Upper lobe of left lung (tissue), 6 donors: ENCODE measurements around the gene PNMT. TPM values are rescaled to one million over a fixed set of nuclear protein-coding genes. Genes with fewer than 3 reads are reported as not detected.
A peak's percentile ranks its signal among the peaks of the same experiment; 100 is the strongest.

Experiments
- ATAC-seq, 2 donors: fragments of 200-7000 bp; cut with Tn5 transposase; one replicate each; pipeline ENCODE4 v1.9.1; 2022; ENCODE audit warnings: mild to moderate bottlenecking in 2 of 2, moderate library complexity in 2 of 2; ENCODE audit not compliant: low FRiP score in 2 of 2
- DNase-seq, 2 donors: peaks; one replicate each; pipeline ENCODE4 v3.0.0-alpha.2; 2019 to 2020
- H3K27ac ChIP-seq, 4 donors: fragments of 200-600 bp; sonication (generic); one replicate each; pipeline ENCODE4 v1.5.1; 2016 to 2019
- H3K27me3 ChIP-seq, 4 donors: fragments of 200-600 bp; sonication (generic); one replicate each; pipeline ENCODE4 v1.5.1; 2017 to 2019
- H3K36me3 ChIP-seq, 4 donors: fragments of 200-600 bp; sonication (generic); one replicate each; pipeline ENCODE4 v1.5.1; 2016 to 2019
- H3K4me1 ChIP-seq, 4 donors: fragments of 200-600 bp; sonication (generic); one replicate each; pipeline ENCODE4 v1.5.1; 2018 to 2019
- H3K4me3 ChIP-seq, 4 donors: fragments of 200-600 bp; sonication (generic); one replicate each; pipeline ENCODE4 v1.5.1; 2017 to 2019; ENCODE audit warnings: mild to moderate bottlenecking in 2 of 4, moderate library complexity in 1 of 4
- H3K9me3 ChIP-seq, 4 donors: fragments of 200-600 bp; sonication (generic); one replicate each; pipeline ENCODE4 v1.5.1; 2018 to 2019
- CTCF ChIP-seq, 6 experiments: fragments of 450-650 bp in 4 of 6; fragments of 200-600 bp in 2 of 6; sonication (generic) in 2 of 6; IDR thresholded peaks; one replicate each; pipeline ENCODE4 v1.5.1; 2016 to 2019; ENCODE audit warnings: antibody characterized with exemption in 6 of 6
- EP300 ChIP-seq, 4 donors: sonication (generic); formaldehyde crosslinking; IDR thresholded peaks; one replicate each; pipeline ENCODE4 v1.5.1; 2017; ENCODE audit warnings: antibody characterized with exemption in 4 of 4, control low read depth in 2 of 4
- POLR2A ChIP-seq, 4 donors: fragments of 450-650 bp; IDR thresholded peaks; one replicate each; pipeline ENCODE4 v1.5.1; 2016 to 2017; ENCODE audit warnings: antibody characterized with exemption in 4 of 4, mild to moderate bottlenecking in 2 of 4
- POLR2AphosphoS5 ChIP-seq, 2 donors: sonication (generic); formaldehyde crosslinking; IDR thresholded peaks; one replicate each; pipeline ENCODE4 v1.5.1; 2017; ENCODE audit warnings: antibody characterized with exemption in 2 of 2
- WGBS, 2 donors: methylation state at CpG; one replicate each; pipeline ENCODE4 v1.1.5; 2017 to 2018; 5-methylcytosine and 5-hydroxymethylcytosine counted together
- total RNA-seq, 6 donors: library from RNA; depleted of rRNA in 4 of 6; stranded (reverse); fragments of >200 nt in 4 of 6; gene quantifications; one replicate each; pipeline versions ENCODE4 v1.1.0 to v1.2.1, GENCODE V29; 2016 to 2021
- donor health status: DM: no; HTN: no; CAD: no; lungs with moderate emphysema.
- donor health status: DM: no; HTN: yes; CAD: no; lungs with severe emphysema.

PNMT gene
- total RNA-seq, 6 donors from 2014 or later = 3.1 to 21.3 (median 7.0) TPM

GRCh38 chr17:39634384-39634871, 33.8 kb upstream of the PNMT start:
- ATAC-seq = peak in 1 of 2 donors; percentile 35
- no peaks in the 10 kb centered on the region for H3K27me3 ChIP-seq
- H3K9me3 ChIP-seq = no peaks in the 10 kb centered on the region
- peaks cover 30 to 56% (median 49%) of the 10 kb centered on the region in 4 donors for H3K4me1 ChIP-seq
- H3K4me3 ChIP-seq = no peak overlapping the region
- DNase-seq = no peak
- TF ChIP-seq POLR2AphosphoS5 (IDR thresholded peaks at IDR 0.05) (no peak), CTCF (IDR thresholded peaks at IDR 0.05) (peak; percentile 62 to 84 (median 69))
- 50 to 59% methylated on average over 2 of the region's 2 CpGs for WGBS, 2 donors
- H3K36me3 ChIP-seq = no peaks in the 10 kb centered on the region
- H3K27ac ChIP-seq = no peak overlapping the region

- H3K4me3 ChIP-seq = no peak overlapping the region
- peaks cover 43 to 58% (median 56%) of the 10 kb centered on the region in 4 donors for H3K4me1 ChIP-seq
- H3K36me3 ChIP-seq = no peaks in the 10 kb centered on the region
- WGBS, 2 donors = 81 to 86% methylated on average over 8 of the region's 8 CpGs
- TF ChIP-seq EP300 (IDR thresholded peaks at IDR 0.05) (no peak), POLR2AphosphoS5 (IDR thresholded peaks at IDR 0.05) (no peak), CTCF (IDR thresholded peaks at IDR 0.05) (no peak), POLR2A (IDR thresholded peaks at IDR 0.05) (no peak)
- no peaks in the 10 kb centered on the region for H3K9me3 ChIP-seq
- peak overlapping the region in 3 of 4 donors; percentile 18 to 95 (median 86) for H3K27ac ChIP-seq
- ATAC-seq (no peak), DNase-seq (no peak)
- no peaks in the 10 kb centered on the region for H3K27me3 ChIP-seq
Observed at GRCh38 chr17:39635614-39636176, 32.6 kb upstream of the PNMT start.

DNA sequence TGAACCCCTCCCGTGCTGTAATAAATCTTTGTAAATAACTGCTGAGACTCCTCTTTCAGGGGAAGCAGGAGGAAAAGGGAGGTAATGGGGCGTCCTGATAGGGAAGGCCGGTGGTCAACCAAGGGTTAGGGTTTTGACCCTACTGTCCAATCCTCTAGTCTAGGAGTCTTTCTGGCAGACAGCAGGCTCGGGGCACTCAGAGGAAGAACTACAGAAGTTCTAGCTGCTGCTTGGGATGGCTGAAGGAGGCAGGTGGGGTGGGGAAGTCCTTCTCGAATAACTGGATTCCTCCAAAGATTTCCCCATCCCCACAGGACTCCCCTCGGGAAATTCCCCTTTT, 31.7 kb upstream of the PNMT start:
- TF ChIP-seq CTCF (IDR thresholded peaks at IDR 0.05) = no peak
- peak in 1 of 4 donors; percentile 11 for TF ChIP-seq POLR2A (IDR thresholded peaks at IDR 0.05)
- TF ChIP-seq POLR2AphosphoS5 (IDR thresholded peaks at IDR 0.05) = no peak
- peak overlapping the region; percentile 86 to 95 (median 90) for H3K27ac ChIP-seq
- no peaks in the 10 kb centered on the region for H3K9me3 ChIP-seq
- H3K4me1 ChIP-seq = peaks cover 50 to 67% (median 62%) of the 10 kb centered on the region in 4 donors
- no peaks in the 10 kb centered on the region for H3K36me3 ChIP-seq
- DNase-seq (no peak), ATAC-seq (peak in 1 of 2 donors; percentile 2)
- H3K4me3 ChIP-seq = peak overlapping the region; percentile 8 to 80 (median 73)
- no peaks in the 10 kb centered on the region for H3K27me3 ChIP-seq
- 24 to 26% methylated on average over 4 to 6 of the region's 6 CpGs for WGBS, 2 donors

DNA sequence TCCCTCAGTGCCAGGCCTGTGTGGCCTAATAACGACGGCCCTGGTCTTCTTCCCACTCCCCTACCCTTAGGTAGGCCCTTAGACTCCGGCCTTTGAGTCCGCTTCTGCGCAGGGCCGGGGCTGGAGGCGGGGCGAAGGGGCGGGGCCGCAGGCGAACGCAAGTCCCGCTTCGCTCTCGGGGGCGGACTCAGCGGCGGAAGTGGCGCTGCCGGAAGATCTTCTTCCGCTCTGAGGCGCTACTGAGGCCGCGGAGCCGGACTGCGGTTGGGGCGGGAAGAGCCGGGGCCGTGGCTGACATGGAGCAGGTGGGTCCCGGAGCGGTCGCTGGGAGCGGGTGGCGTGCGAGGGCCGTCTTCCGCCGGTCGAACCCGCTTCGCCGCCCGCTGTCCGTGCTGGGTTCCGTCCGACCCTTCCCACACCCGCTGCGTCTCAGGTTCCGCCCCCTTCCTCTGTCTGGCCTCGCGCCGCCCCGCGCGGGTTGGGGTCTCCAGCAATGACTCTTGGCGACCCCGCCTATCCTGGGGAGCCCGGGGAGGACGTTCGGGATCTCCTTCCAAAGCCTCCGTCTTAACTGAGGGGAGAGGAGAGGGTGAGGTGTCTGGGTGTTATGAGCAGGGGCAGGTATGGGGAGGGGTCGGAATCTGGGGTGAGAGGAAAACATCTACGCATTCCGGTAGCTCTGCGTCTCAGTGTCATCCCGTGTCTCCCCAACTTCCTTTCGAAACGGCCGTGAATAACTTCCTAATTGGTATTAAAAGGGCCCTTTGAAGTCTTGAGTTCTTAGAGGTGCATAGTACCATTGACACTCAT, 31.1 kb upstream of the PNMT start, which contains the start of gene STARD3:
TSS of gene STARD3 (plus strand) at position 218 of the 810 bp plus-strand sequence. CDS start 16,388 bp downstream, outside the sequence.
- peak within 1 kb of the TSS; percentile 43 to 80 (median 73) for H3K4me3 ChIP-seq
- peak in 4 of 6 experiments; percentile 29 to 44 (median 40) for TF ChIP-seq CTCF (IDR thresholded peaks at IDR 0.05)
- no peak for TF ChIP-seq EP300 (IDR thresholded peaks at IDR 0.05)
- peak; percentile 77 to 86 for TF ChIP-seq POLR2AphosphoS5 (IDR thresholded peaks at IDR 0.05)
- TF ChIP-seq POLR2A (IDR thresholded peaks at IDR 0.05) = peak in 2 of 4 donors; percentile 65 to 81

More for the DNA sequence above, 31.1 kb upstream of the PNMT start, which contains the start of gene STARD3:
- Histone ChIP-seq H3K4me1 (peaks cover 55 to 73% (median 64%) of the 10 kb centered on the region in 4 donors), H3K27ac (peak within 1 kb of the TSS; percentile 86 to 95 (median 90)), H3K36me3 (no peaks in the 10 kb centered on the region), H3K27me3 (no peaks in the 10 kb centered on the region), H3K9me3 (no peaks in the 10 kb centered on the region)
- 0% methylated on average over 29 to 67 of the region's 69 CpGs for WGBS, 2 donors
- peak; percentile 93 to 99 for DNase-seq
- peak; percentile 92 to 96 for ATAC-seq
